ENCODE measurements around the gene HMGN4.

The HMGN4 gene

GRCh38 chr6:26550250-26550993 lies 12.3 kb downstream of the HMGN4 start:
- no peak for DNase-seq (ENCODE audit: low read depth in 1 of 2, low spot score in 1 of 2)

- no peak for DNase-seq (ENCODE audit: low read depth in 1 of 2, low spot score in 1 of 2)
These were observed 14.0 kb downstream of the HMGN4 start for GRCh38 chr6:26552205-26552604.

GRCh38 chr6:26552640-26553188 lies 14.5 kb downstream of the HMGN4 start:
- DNase-seq (ENCODE audit: low read depth in 1 of 2, low spot score in 1 of 2): no peak

GRCh38 chr6:26553264-26553634 lies 15.1 kb downstream of the HMGN4 start:
- peak; percentile 53 to 59 for DNase-seq (ENCODE audit: low read depth in 1 of 2, low spot score in 1 of 2)

- DNase-seq (ENCODE audit: low read depth in 1 of 2, low spot score in 1 of 2): peak; percentile 55 to 59
These were observed 15.7 kb downstream of the HMGN4 start for GRCh38 chr6:26553635-26554446.

- no peak for DNase-seq (ENCODE audit: low read depth in 1 of 2, low spot score in 1 of 2)
These were observed 16.2 kb downstream of the HMGN4 start for GRCh38 chr6:26554447-26554696.

GRCh38 chr6:26554697-26555504 lies 16.7 kb downstream of the HMGN4 start:
- DNase-seq (ENCODE audit: low read depth in 1 of 2, low spot score in 1 of 2): no peak

- no peak for DNase-seq (ENCODE audit: low read depth in 1 of 2, low spot score in 1 of 2)
These were observed 17.5 kb downstream of the HMGN4 start for GRCh38 chr6:26555505-26556262.

GRCh38 chr6:26556263-26557070 lies 18.3 kb downstream of the HMGN4 start:
- DNase-seq (ENCODE audit: low read depth in 1 of 2, low spot score in 1 of 2): no peak

- no peak for DNase-seq (ENCODE audit: low read depth in 1 of 2, low spot score in 1 of 2)
These were observed 23.6 kb downstream of the HMGN4 start for GRCh38 chr6:26561533-26562466.

- no peak for DNase-seq (ENCODE audit: low read depth in 1 of 2, low spot score in 1 of 2)
These were observed 25.3 kb downstream of the HMGN4 start for GRCh38 chr6:26563488-26563887.

- DNase-seq (ENCODE audit: low read depth in 1 of 2, low spot score in 1 of 2): peak; percentile 98 to 100
These were observed 30.7 kb downstream of the HMGN4 start for GRCh38 chr6:26568601-26569432.

GRCh38 chr6:26569433-26569764 lies 31.2 kb downstream of the HMGN4 start:
- DNase-seq (ENCODE audit: low read depth in 1 of 2, low spot score in 1 of 2): no peak

- DNase-seq (ENCODE audit: low read depth in 1 of 2, low spot score in 1 of 2): no peak
These were observed 32.1 kb downstream of the HMGN4 start for GRCh38 chr6:26570027-26570809.

- no peak for DNase-seq (ENCODE audit: low read depth in 1 of 2, low spot score in 1 of 2)
These were observed 33.6 kb downstream of the HMGN4 start for GRCh38 chr6:26571592-26572296.

- DNase-seq (ENCODE audit: low read depth in 1 of 2, low spot score in 1 of 2): no peak
These were observed 37.4 kb downstream of the HMGN4 start for GRCh38 chr6:26575494-26575939.

GRCh38 chr6:26576407-26576843 lies 38.3 kb downstream of the HMGN4 start:
- no peak for DNase-seq (ENCODE audit: low read depth in 1 of 2, low spot score in 1 of 2)

Data from activated T-helper 1 cell treated with anti-CD3 and anti-CD28 coated beads, Interleukin-2, amount 50 U/mL, for 16 hours (primary cell).